Measurements from ENCODE around the gene MOB3A. TPM values are rescaled to one million over a fixed set of nuclear protein-coding genes. Genes with fewer than 3 reads are reported as not detected.

MOB3A gene
- total RNA-seq, 1 donor from 2014 or later: 15.8 TPM

DNA sequence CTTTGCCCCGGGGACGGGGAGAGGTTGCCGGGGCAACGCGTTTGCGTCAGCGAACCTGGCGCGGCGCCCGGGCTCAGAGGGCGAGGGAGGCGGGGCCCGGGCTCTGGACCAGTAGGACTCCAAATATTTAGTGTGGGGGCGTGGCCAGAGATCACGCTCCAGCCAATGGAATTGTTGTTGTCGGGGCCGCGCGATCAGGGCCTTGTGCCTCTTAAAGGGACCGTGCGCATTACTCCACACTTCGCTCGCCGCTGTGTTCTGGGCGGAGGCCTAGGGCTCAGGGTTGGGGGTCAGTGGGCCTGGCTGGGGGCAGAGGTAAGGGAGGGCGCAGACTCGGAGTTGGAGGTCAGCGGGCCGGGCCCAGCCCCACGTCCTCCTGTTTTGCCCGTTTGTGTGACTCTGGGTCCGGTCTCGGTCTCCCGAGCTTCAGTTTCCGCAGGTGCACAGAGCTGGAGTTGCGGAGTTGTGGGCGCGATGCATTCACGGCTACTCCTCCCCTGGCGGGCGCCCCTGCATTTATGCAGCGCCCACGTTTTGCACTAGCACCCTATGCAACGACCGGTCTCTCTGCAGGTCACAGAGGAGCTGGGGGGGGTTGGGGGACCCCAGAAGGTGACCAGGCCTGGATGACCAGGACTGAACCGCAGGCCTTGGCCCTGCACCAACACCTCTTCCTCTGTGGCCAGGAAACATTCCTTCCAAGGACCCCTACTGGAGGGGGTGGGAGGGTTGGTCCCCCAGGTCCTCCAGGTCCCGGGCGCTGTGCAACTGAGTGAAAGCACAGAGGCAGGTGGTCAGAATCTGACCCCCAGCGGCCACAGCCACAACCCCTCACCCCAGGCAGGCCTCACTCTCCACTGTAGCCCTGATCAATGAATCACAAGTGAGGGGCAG lies 34.4 kb downstream of the MOB3A start:
- peak; percentile 86 for DNase-seq (ENCODE audit: low read depth)
- FAIRE-seq: no peak
- no peaks in the 10 kb centered on the region for H3K36me3 ChIP-seq (ENCODE audit: control insufficient read depth, insufficient read depth, low read length)
- peak overlapping the region; percentile 45 for H3K4me3 ChIP-seq (ENCODE audit: low read depth, low read length)
- no peaks in the 10 kb centered on the region for H3K27me3 ChIP-seq (ENCODE audit: control insufficient read depth, insufficient read depth, low read length)
- TF ChIP-seq, protein P1, sequence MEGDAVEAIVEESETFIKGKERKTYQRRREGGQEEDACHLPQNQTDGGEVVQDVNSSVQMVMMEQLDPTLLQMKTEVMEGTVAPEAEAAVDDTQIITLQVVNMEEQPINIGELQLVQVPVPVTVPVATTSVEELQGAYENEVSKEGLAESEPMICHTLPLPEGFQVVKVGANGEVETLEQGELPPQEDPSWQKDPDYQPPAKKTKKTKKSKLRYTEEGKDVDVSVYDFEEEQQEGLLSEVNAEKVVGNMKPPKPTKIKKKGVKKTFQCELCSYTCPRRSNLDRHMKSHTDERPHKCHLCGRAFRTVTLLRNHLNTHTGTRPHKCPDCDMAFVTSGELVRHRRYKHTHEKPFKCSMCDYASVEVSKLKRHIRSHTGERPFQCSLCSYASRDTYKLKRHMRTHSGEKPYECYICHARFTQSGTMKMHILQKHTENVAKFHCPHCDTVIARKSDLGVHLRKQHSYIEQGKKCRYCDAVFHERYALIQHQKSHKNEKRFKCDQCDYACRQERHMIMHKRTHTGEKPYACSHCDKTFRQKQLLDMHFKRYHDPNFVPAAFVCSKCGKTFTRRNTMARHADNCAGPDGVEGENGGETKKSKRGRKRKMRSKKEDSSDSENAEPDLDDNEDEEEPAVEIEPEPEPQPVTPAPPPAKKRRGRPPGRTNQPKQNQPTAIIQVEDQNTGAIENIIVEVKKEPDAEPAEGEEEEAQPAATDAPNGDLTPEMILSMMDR (IDR thresholded peaks at IDR 0.05; ENCODE audit: insufficient read depth, low read length, severe bottlenecking): no peak

DNA sequence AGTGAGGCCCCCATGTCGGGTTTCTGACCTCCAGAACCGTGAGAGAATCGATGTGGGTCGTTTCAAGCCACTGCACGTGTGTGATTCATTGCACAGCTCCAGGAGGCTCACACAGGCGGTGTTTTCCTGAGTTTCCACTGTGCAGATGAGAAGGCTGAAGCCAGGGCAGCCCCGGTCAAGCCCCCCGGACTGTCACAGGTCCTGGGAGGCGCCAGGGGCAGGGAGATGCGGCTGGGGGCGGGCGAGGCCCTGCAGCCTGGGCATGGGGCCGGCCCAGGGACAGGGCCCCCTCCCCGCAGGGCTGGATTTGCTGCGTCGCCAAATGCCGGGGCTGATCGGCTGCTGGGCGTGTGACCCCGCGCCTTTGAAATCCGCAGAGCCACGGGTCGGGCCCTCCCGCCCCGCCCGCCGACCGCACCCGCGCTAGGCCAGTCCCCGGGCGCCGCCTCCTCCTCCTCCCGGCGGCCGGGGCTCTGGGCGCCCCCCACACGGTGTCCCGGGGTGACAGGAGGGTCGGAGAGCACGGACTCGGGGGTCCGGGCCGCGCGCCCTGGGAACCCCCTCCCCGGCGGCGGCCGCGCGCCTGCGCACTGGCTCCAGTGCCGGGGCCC lies 35.1 kb downstream of the MOB3A start:
- DNase-seq (ENCODE audit: low read depth) (peak; percentile 56), FAIRE-seq (no peak)
- Histone ChIP-seq H3K4me3 (ENCODE audit: low read depth, low read length) (peak overlapping the region; percentile 41), H3K27me3 (ENCODE audit: control insufficient read depth, insufficient read depth, low read length) (no peaks in the 10 kb centered on the region), H3K36me3 (ENCODE audit: control insufficient read depth, insufficient read depth, low read length) (no peaks in the 10 kb centered on the region)
- TF ChIP-seq, protein P1 (IDR thresholded peaks at IDR 0.05; ENCODE audit: insufficient read depth, low read length, severe bottlenecking): no peak

DNA sequence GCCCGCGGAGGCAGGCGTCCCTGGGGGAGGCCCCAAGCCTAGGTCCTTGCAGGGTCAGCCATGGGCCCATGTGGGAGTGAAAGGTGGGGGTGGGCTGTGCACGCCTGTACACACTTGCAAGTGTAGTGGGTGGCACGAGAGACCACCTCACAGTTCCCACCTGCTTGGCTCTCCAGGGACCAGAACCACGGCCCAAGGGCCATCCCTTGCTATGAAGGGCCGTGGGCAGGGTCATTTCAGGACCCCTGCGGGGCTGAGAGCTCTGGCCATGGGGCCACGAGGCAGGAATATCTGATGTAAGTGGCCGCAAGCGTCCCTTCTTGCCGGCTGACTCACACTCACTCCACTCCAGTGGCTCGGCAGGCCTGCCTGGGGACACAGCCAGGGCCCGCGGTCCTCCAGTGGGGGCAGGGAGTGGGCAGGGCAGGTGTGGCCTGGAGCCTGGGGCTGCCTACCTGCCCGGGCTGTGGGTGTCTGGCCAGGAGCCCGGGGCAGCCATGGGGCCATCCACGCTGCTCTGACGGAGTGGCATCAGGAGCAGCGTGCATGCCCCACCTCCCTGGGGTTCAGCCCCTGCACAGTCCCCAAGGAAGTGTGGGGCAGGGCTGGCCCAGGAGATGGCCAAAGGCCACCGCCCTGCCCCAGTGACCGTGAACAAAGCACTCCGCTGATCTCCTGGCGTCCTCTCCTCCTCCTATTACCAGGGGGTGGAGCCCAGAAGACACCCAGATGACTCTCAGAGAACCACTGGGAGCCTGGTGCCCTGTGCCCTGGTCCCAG lies 36.5 kb downstream of the MOB3A start:
- Histone ChIP-seq H3K36me3 (ENCODE audit: control insufficient read depth, insufficient read depth, low read length) (no peaks in the 10 kb centered on the region), H3K4me3 (ENCODE audit: low read depth, low read length) (no peak overlapping the region), H3K27me3 (ENCODE audit: control insufficient read depth, insufficient read depth, low read length) (no peaks in the 10 kb centered on the region)
- peak; percentile 28 for DNase-seq (ENCODE audit: low read depth)
- TF ChIP-seq, protein P1 (IDR thresholded peaks at IDR 0.05; ENCODE audit: insufficient read depth, low read length, severe bottlenecking): no peak
- no peak for FAIRE-seq

- TF ChIP-seq, protein P1 (IDR thresholded peaks at IDR 0.05; ENCODE audit: insufficient read depth, low read length, severe bottlenecking): no peak
- DNase-seq (ENCODE audit: low read depth): no peak
- no peak for FAIRE-seq
- Histone ChIP-seq H3K4me3 (ENCODE audit: low read depth, low read length) (no peak overlapping the region), H3K27me3 (ENCODE audit: control insufficient read depth, insufficient read depth, low read length) (no peaks in the 10 kb centered on the region), H3K36me3 (ENCODE audit: control insufficient read depth, insufficient read depth, low read length) (no peaks in the 10 kb centered on the region)
Observed at GRCh38 chr19:2058570-2059421, 37.3 kb downstream of the MOB3A start.

All from bronchial epithelial cell (primary cell).